HG03432 (cell line): ENCODE data around the gene PDE9A.

Experiments
- ATAC-seq: cut with Tn5 transposase; IDR thresholded peaks from one replicate; pipeline ENCODE4 v1.9.1; 2021; ENCODE audit warnings: mild to moderate bottlenecking, moderate library complexity; ENCODE audit not compliant: unreplicated experiment

PDE9A gene

GRCh38 chr21:42655796-42656770 lies 2.7 kb downstream of the PDE9A start:
- no peak for ATAC-seq

GRCh38 chr21:42656872-42657271 lies 3.5 kb downstream of the PDE9A start:
- no peak for ATAC-seq

- ATAC-seq = no peak
These were observed 4.4 kb downstream of the PDE9A start for GRCh38 chr21:42657676-42658319.

- no peak for ATAC-seq
These were observed 5.1 kb downstream of the PDE9A start for GRCh38 chr21:42658320-42659105.

DNA sequence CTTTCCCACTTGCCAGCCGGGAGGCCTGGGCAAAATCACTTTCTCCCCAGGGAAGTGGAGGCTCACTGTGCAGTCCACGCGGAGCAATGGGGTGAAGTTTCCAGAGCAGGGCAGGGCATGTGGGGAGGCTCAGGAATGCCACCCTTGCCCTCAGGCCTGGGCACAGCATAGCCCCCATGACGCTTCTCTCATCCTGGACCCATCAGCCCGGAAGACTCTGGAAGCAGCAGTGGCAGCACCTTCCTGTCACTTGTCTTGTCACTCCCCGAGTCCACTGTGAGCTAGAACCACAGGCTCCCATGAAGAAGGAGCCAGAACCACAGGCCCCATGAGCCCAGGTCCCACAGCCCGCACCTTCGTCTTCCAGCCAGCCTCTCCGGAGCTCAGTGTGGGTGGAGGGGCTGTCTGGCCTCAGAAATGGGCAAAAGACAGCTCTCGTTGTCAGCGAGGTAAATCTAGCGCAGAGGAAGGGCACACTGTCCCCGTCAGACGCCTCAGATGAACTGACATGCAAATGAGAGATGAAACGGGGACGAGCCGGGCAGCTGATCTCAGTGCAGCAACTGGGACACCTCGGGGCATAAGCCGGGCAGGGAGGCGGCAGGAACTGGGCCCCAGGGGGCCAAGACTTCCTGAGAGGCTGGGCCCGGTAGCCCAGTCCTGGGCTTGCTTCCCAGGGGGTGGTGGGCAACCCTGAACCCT lies 6.1 kb downstream of the PDE9A start:
- no peak for ATAC-seq

- no peak for ATAC-seq
These were observed 6.7 kb downstream of the PDE9A start for GRCh38 chr21:42660118-42660470.

- no peak for ATAC-seq
These were observed 8.4 kb downstream of the PDE9A start for GRCh38 chr21:42661688-42662429.

GRCh38 chr21:42662430-42663199 lies 9.2 kb downstream of the PDE9A start:
- no peak for ATAC-seq

- no peak for ATAC-seq
These were observed 9.9 kb downstream of the PDE9A start for GRCh38 chr21:42663200-42663750.

DNA sequence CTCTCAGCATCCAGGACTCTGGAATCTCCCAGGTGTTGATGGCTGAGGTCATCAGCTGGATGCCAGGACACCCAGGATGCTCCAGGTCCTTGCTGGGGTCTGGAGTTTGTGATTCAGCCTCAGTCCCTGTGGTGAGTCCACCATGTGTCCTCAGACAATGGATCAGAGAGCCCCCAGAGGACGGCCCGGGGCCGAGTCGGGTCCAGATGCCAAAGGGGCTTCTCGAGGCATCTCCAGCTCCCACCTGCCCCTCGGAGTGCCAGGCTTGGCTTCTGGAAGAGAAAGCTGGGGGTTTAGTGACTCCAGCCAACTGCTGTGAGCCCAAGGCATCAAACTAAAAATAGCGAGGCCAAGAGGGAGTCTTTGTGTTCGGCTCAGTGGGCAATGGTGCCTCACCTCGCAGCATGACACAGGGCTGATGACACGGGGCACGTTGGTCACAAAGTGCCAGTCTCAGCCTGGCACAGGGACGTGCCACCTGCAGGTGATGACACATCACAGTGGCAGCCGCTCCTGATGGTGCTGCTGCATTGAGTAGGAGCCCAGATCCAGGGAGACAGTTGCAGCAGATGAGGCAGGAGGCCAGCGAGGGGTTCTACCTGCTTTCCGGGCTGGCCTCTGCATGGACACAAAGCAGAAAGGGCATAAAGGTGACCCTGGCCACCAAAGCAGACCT lies 10.6 kb downstream of the PDE9A start:
- ATAC-seq = no peak

DNA sequence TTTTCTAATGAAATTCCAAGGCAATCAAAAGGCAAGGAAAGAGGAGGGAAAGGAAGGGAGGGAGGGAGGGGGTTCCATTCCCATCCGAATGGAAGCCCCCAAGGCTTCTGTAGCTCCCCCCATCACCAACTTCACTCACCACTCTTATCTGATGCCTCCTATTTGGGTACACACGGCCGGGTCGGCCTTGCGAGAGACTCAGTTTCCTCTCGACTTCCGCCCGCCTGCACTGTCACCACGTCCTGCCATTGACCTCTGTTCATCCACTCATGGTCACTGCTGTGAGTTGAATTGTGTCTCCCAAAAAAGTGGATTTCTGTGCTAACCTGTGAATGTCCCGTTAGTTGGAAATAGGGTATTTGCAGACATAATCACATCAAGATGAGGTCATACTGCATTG lies 11.2 kb downstream of the PDE9A start:
- ATAC-seq = no peak

DNA sequence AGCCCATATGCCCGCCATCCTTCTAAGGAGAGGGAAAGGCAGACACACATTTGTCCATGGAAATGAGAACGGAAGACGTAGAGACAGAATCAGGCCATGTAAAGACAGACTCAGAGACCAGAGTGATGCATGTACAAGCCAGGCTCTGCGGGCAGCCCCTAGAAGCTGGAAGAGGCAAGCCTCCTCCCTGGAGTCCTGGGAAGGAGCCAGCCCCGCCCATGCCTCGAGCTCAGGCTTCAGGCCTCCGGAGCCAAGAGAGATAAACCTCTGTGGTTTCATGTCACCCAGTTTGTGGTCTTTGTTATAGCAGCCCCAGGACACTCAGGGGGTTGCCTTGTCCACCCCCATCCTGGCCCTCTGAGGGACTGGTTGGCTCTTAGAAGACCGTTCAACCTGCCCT lies 11.6 kb downstream of the PDE9A start:
- no peak for ATAC-seq

- ATAC-seq = no peak
These were observed 12.1 kb downstream of the PDE9A start for GRCh38 chr21:42665484-42665883.

GRCh38 chr21:42666023-42666747 lies 12.8 kb downstream of the PDE9A start:
- no peak for ATAC-seq

DNA sequence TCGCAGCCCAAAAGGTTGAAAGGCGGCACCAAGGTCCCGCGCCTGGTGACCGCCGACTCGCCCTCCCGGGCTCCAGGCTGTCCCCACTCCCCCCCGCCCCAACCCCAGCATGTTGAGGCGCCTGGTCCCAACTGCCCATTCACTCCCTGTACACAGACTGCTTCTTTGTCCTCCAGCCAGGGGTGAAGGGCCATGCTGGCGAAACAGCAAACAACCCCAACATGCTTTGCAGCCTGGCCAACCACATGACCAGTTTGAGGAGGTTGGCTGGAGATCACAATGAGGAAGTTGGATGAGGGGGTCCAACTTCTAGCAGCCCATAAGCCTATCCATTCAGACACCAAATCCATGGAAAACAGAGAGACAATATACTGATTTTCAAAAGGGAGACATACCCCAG lies 13.5 kb downstream of the PDE9A start:
- ATAC-seq = no peak

DNA sequence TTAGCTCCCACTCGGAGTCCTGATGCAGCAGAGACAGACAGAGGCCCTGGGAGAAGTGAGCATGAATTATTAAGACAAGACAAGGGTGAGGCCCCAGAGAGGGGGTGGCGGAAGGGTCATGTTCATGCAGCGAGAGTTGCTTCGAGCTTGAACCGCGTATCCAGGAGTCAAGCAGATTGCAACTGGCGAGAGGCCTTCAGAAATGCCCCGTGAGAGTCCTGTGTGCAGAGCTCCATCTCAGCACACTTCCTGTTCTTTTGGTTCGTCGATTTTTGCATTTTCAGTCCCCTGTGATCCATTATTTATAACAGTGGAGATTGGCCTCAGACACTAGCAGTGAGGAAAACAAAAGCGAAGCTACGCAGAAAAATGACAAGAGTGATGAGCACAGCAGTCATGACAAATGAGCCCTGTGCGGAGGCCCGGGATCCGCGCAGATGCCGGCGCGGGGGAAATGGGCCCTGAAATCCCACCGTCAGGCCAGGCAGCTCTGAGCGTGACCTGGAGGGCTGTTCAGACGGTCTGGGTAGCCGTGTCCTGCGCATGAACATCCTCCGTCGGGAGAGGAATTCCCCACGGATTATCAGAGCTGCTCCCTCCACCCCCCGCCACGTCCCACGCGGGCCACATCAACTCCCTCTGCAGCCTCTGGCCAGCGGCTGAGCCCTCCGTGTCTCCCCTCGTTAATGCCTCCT lies 15.0 kb downstream of the PDE9A start:
- ATAC-seq = no peak

- no peak for ATAC-seq
These were observed 15.6 kb downstream of the PDE9A start for GRCh38 chr21:42669041-42669440.
